Pancreas (tissue), 10 donors: ENCODE results near the gene CHST4. TPM values are rescaled to one million over a fixed set of nuclear protein-coding genes. Genes with fewer than 3 reads are reported as not detected.

Source experiments
- ATAC-seq, 4 donors: fragments of 200-7000 bp; cut with Tn5 transposase; one replicate each; pipeline versions ENCODE4 v1.8.0 to v1.9.1; 2020; ENCODE audit warnings: mild to moderate bottlenecking in 4 of 4, moderate library complexity in 4 of 4
- DNase-seq, 6 donors: peaks; one replicate each; pipeline ENCODE4 v3.0.0-alpha.2; 2020
- FAIRE-seq: peaks from 2 replicates; lab custom pipeline; 2012; peaks lifted over from hg19 to GRCh38; lab: Jason Lieb, UNC
- H3K27ac ChIP-seq, 4 donors: fragments of 200-600 bp; sonication (generic); 1 replicate in 3 of 4; 2 replicates in 1 of 4; pipeline versions ENCODE4 v1.5.0 to v1.8.0; 2020
- H3K27me3 ChIP-seq, 4 donors: fragments of 200-600 bp; one replicate each; pipeline ENCODE4 v1.8.0; 2021
- H3K36me3 ChIP-seq, 3 donors: fragments of 200-600 bp; sonication (generic) in 1 of 3; one replicate each; pipeline versions ENCODE4 v1.5.0 to v1.8.0; 2020 to 2021
- H3K4me1 ChIP-seq, 3 donors: fragments of 200-600 bp; one replicate each; pipeline ENCODE4 v1.8.0; 2021
- H3K4me3 ChIP-seq, 4 donors: fragments of 200-600 bp; sonication (generic) in 2 of 4; one replicate each; pipeline versions ENCODE4 v1.5.0 to v1.8.0; 2020 to 2021
- H3K9me3 ChIP-seq, 4 donors: fragments of 200-600 bp; one replicate each; pipeline ENCODE4 v1.8.0; 2021
- WGBS, 2 donors: extraction: QIAGEN DNeasy Blood & Tissue Kit; methylation state at CpG; one replicate each; pipeline ENCODE4 v1.1.7; 2013; 5-methylcytosine and 5-hydroxymethylcytosine counted together
- intact Hi-C, 3 donors: fragments of 100-400 bp; cut with DNase I; formaldehyde crosslinking; loops; one replicate each; pipeline versions ENCODE4 v1.11.1 to v1.14.2; 2022
- polyA plus RNA-seq, 2 donors: library from polyadenylated mRNA; stranded (reverse); fragments of 200-250 nt; gene quantifications; one replicate each; pipeline ENCODE4 v1.2.3, GENCODE V29; 2013
- total RNA-seq, 6 donors: library from RNA; stranded (reverse); fragmentation: NEBNext Ultra II Directional in 4 of 6; extraction: Animal tissue kit (Norgen Biotek cat#: 25700) in 4 of 6; gene quantifications; one replicate each; pipeline versions ENCODE4 v1.2.1 to v1.2.4, GENCODE V29; 2021 to 2023
- TF ChIP-seq, protein P1 (sequence below), 4 donors: fragments of 200-600 bp; sonication (generic) in 3 of 4; IDR thresholded peaks; one replicate each; pipeline versions ENCODE4 v1.5.0 to v1.8.0; 2021; ENCODE audit warnings: antibody characterized with exemption in 4 of 4
- donor health status: healthy with polysubstance abuse.
- donor health status: DM: no; HTN: no; CAD: no; lungs with moderate emphysema.
- donor health status: DM: no; HTN: no; CAD: no.
- donor health status: control.
- donor health status: control.
- donor health status: Bipolar disorder and iron deficiency.
- donor health status: DM: yes; HTN: yes; CAD: no.
- donor health status: DM: no; HTN: no; CAD: no.
- donor health status: DM: no; HTN: no; CAD: no.
- donor health status: DM: yes; HTN: yes; CAD: no.

The CHST4 gene
- total and polyA plus RNA-seq, 8 donors = 2.6 to 17.2 (median 6.1) TPM

DNA sequence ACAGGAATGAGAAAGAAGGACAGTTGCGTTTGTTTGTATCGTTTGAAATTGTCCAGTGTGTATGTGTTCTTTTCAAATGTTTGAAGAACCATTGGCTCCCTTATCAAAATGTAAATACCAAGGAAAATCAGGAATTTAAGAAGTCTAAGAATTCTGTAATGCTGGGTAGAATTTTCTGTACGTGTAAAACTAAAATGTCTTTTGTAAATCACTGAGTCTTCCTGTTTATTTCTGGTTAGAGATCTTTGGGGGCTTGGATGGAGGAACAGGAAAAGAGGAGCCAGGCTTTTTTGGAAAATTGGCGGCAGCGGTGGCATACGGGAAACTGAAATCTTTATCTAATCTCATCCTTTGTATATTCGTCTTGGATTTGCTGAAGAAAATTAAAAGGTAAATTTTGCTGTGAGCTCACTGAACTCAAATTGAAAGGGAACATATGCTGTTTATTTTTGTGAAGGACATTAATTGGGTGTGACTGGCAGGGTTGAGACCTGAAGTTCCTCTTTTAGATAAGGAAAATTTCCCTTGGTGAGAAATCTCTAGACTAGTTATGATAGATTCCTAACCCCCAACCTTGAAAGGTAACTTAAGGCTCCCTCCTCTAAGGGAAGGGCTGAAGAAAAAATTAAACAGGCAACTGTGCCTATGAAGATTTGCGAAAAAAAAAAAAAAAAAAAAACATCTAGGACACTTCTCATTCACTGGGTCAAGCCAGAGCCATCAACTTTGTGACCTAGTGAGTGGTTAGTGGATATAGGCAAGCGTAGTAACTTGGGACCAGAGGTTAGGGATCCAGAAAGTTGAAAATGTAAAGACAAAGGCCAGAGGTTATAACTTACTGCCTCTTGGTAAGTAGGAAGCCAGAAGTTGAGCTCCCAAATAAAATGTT is 39.8 kb downstream of the CHST4 start:
- Histone ChIP-seq H3K36me3 (no peaks in the 10 kb centered on the region), H3K9me3 (no peaks in the 10 kb centered on the region), H3K27ac (peak overlapping the region; percentile 72 to 90 (median 86)), H3K27me3 (no peaks in the 10 kb centered on the region), H3K4me1 (peaks cover 0 to 4% (median 4%) of the 10 kb centered on the region in 3 donors), H3K4me3 (peak overlapping the region in 2 of 4 donors; percentile 52 to 53)
- TF ChIP-seq, protein P1, sequence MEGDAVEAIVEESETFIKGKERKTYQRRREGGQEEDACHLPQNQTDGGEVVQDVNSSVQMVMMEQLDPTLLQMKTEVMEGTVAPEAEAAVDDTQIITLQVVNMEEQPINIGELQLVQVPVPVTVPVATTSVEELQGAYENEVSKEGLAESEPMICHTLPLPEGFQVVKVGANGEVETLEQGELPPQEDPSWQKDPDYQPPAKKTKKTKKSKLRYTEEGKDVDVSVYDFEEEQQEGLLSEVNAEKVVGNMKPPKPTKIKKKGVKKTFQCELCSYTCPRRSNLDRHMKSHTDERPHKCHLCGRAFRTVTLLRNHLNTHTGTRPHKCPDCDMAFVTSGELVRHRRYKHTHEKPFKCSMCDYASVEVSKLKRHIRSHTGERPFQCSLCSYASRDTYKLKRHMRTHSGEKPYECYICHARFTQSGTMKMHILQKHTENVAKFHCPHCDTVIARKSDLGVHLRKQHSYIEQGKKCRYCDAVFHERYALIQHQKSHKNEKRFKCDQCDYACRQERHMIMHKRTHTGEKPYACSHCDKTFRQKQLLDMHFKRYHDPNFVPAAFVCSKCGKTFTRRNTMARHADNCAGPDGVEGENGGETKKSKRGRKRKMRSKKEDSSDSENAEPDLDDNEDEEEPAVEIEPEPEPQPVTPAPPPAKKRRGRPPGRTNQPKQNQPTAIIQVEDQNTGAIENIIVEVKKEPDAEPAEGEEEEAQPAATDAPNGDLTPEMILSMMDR (IDR thresholded peaks at IDR 0.05) = no peak
- intact Hi-C loops = no loop called here
- WGBS, 2 donors = 31 to 35% methylated on average over 9 of the region's 9 CpGs
- no peak for ATAC-seq
- FAIRE-seq = no peak
- no peak for DNase-seq

DNA sequence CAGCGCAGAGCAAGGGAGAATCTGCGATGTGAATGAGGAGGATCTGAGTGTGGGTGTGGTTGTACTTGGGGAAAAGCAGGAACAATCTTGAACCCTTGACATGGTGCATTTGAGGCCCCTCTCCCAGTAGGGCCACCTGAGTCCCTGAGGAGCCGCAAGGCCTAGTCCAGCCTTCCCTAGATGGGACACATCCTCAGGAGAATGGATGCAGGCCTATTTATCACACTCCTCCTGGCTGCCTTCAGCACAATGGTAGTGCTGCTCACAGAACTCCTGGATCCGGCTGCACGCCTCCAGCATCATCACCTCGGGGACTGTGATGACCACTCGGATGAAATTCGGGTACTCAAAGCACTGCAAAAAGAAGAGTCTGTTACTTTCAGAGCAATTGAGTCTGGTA is 41.7 kb downstream of the CHST4 start:
- WGBS, 2 donors = 92 to 94% methylated on average over 8 of the region's 8 CpGs
- ATAC-seq (no peak), DNase-seq (no peak), FAIRE-seq (no peak)
- TF ChIP-seq, protein P1 (IDR thresholded peaks at IDR 0.05) = no peak
- Histone ChIP-seq H3K36me3 (no peaks in the 10 kb centered on the region), H3K4me3 (no peak overlapping the region), H3K27ac (peak overlapping the region in 1 of 4 donors; percentile 34), H3K9me3 (no peaks in the 10 kb centered on the region), H3K4me1 (peaks cover 0 to 15% (median 13%) of the 10 kb centered on the region in 3 donors), H3K27me3 (no peaks in the 10 kb centered on the region)
- intact Hi-C loops = no loop called here

DNA sequence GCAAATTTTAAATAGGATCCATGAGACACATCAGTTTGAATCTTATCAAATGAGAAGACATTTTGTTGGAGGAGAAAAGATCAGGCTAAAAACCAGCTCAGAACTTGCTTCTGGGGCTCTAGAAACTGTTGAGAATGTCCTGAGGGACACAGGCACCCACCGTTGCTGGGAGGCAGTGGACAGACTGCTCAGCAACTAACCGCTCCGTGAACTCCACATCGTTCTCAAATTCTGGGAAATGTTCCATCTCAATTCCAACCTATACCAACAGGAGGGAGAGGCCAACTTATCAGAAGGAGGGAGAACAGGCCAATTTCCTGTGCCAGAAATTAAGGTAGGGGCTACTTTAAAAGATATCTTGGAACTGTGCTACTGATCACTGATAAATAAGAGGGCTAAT is 42.3 kb downstream of the CHST4 start:
- no peaks in the 10 kb centered on the region for H3K36me3 ChIP-seq
- intact Hi-C loops = no loop called here
- H3K4me1 ChIP-seq = peaks cover 0 to 16% (median 14%) of the 10 kb centered on the region in 3 donors
- 23 to 26% methylated on average over 4 of the region's 4 CpGs for WGBS, 2 donors
- no peak overlapping the region for H3K4me3 ChIP-seq
- ATAC-seq (peak in 2 of 4 donors; percentile 8 to 24), DNase-seq (no peak), FAIRE-seq (no peak)
- H3K27ac ChIP-seq = peak overlapping the region in 1 of 4 donors; percentile 34
- no peaks in the 10 kb centered on the region for H3K9me3 ChIP-seq
- TF ChIP-seq, protein P1 (IDR thresholded peaks at IDR 0.05) = no peak
- H3K27me3 ChIP-seq = no peaks in the 10 kb centered on the region

DNA sequence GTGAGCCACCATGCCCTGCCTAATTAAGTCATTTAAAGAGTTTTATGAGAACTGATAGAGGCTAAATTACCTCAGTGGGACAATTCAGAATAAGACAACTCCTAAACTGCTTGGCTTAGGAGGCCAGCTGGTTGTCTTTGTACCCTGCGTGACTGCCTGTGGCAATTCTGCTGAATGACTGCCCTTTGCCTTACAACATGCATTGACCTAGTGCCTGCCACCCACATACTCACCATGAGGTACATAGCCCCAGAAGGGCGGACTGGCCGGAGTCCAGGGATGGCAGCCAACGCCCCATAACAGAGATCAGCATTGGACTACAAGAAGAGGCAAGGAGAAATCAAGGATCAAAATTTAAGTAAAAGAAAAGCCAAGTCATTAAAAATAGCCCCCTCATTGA is 43.4 kb downstream of the CHST4 start:
- 87 to 97% methylated on average over 4 of the region's 4 CpGs for WGBS, 2 donors
- Histone ChIP-seq H3K4me3 (no peak overlapping the region), H3K4me1 (peaks cover 0 to 16% (median 14%) of the 10 kb centered on the region in 3 donors), H3K27me3 (no peaks in the 10 kb centered on the region), H3K9me3 (no peaks in the 10 kb centered on the region), H3K27ac (no peak overlapping the region), H3K36me3 (no peaks in the 10 kb centered on the region)
- DNase-seq (no peak), ATAC-seq (no peak), FAIRE-seq (no peak)
- TF ChIP-seq, protein P1 (IDR thresholded peaks at IDR 0.05) = no peak
- intact Hi-C loops = no loop called here

DNA sequence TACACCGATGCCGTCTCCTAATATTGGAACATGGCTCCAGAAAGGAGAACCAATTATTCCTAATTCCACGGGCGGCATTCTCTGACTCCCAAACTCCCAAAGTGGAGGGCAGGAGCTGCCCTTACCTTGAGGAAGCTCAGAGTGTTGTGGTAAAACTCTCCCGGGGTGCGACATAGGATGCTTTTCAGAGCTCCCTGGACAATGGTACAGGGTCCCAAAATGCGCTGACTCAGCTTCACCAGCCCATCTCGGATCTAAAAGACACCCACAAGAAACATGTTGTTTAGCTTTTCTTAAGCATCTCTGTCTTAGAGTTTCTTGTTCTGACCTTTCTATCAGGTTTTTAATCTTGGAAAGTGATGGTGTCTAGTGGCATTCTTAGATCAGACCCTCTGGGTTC is 43.9 kb downstream of the CHST4 start:
- intact Hi-C loops = no loop called here
- Histone ChIP-seq H3K9me3 (no peaks in the 10 kb centered on the region), H3K27ac (no peak overlapping the region), H3K4me3 (no peak overlapping the region), H3K27me3 (no peaks in the 10 kb centered on the region), H3K4me1 (peaks cover 0 to 16% (median 14%) of the 10 kb centered on the region in 3 donors), H3K36me3 (no peaks in the 10 kb centered on the region)
- FAIRE-seq (no peak), ATAC-seq (no peak), DNase-seq (no peak)
- WGBS, 2 donors = 92 to 99% methylated on average over 8 of the region's 8 CpGs
- TF ChIP-seq, protein P1 (IDR thresholded peaks at IDR 0.05) = no peak
